ENCODE results near the gene AGRN.

Gene AGRN

DNA sequence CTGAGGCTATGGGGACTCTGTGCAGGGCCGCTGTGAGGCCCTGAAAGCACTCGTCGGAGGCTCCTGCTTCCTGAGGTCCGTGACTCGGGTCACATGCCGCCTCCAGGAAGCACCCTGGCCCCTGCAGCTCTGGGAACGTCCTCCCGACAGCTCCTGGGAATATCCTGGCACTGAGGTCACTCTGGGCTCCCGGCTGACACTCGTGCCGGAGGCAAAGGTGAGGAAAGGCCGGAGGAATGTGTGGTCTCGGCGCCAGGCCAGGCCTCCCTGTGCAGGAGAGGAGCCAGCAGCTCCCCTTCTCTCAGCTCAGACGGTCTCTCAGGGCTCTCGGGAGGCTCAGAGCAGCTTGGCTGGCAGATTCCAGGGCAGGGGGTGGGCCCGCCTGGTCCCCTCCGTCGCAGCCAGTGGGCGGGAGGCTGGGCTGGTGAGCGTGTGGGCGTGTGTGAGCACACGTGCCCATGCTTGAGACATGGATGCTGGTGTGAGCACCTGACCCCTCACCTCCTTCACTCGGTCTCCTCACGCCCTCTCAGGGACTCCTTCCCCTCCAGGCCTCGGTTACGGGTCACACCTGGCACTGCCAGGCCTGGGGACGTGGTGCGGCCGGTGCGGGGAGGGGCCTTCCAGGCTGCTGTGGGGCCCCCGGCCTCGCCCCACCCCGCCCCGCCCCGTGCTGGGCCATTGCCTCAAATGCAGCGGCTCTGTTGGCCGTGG lies 59.6 kb downstream of the AGRN start:
- H3K9ac ChIP-seq (ENCODE audit: low read length), result no peak overlapping the region
- peak overlapping the region in 1 of 2 experiments; percentile 40 for H2BK12ac ChIP-seq (ENCODE audit: low read length in 2 of 2)
- peaks cover 0 to 18% of the 10 kb centered on the region in 2 experiments for H3K27me3 ChIP-seq (ENCODE audit: control insufficient read depth in 1 of 2, insufficient read depth in 1 of 2, low read length in 2 of 2)
- no peaks in the 10 kb centered on the region for H3K9me3 ChIP-seq (ENCODE audit: control insufficient read depth, low read length)
- peaks cover 0 to 28% of the 10 kb centered on the region in 2 experiments for H3K36me3 ChIP-seq (ENCODE audit: control insufficient read depth in 1 of 2, insufficient read depth in 2 of 2, low read depth in 1 of 2, low read length in 2 of 2)
- peak overlapping the region; percentile 8 to 40 for H3K4ac ChIP-seq (ENCODE audit: low read depth in 1 of 2, low read length in 2 of 2)
- H3K14ac ChIP-seq (ENCODE audit: low read length in 2 of 2), result peak overlapping the region in 1 of 2 experiments; percentile 5
- no peak overlapping the region for H3K4me3 ChIP-seq (ENCODE audit: insufficient read depth in 1 of 2, low read depth in 1 of 2, low read length in 2 of 2)
- peak overlapping the region; percentile 79 for H4K91ac ChIP-seq (ENCODE audit: low read length)
- peak overlapping the region; percentile 65 for H2BK120ac ChIP-seq (ENCODE audit: low read depth, low read length)
- no peaks in the 10 kb centered on the region for H3K79me1 ChIP-seq (replicated peaks; ENCODE audit: low read length, poor library complexity, severe bottlenecking)
- no peak overlapping the region for H2BK15ac ChIP-seq (ENCODE audit: low read depth, poor library complexity, severe bottlenecking)
- no peak overlapping the region for H3K23ac ChIP-seq (ENCODE audit: low read length in 2 of 2)
- peak overlapping the region; percentile 52 for H3K4me2 ChIP-seq (ENCODE audit: low read length, poor library complexity, severe bottlenecking)
- H3K27ac ChIP-seq (ENCODE audit: low read length, poor library complexity, severe bottlenecking), result peak overlapping the region; percentile 65
- WGBS, result under 1% methylated on average over 33 of the region's 38 CpGs
- H3K18ac ChIP-seq (ENCODE audit: low read depth in 1 of 2, low read length in 2 of 2), result peak overlapping the region; percentile 71 to 91
- H3K4me1 ChIP-seq (ENCODE audit: control insufficient read depth, insufficient read depth, low read depth, low read length), result peaks cover 20% of the 10 kb centered on the region
- peak overlapping the region; percentile 94 for H4K8ac ChIP-seq (ENCODE audit: low read length)
- peak; percentile 96 for DNase-seq
- peak overlapping the region; percentile 64 for H2AFZ ChIP-seq (ENCODE audit: low read depth, low read length)
- H2BK5ac ChIP-seq (ENCODE audit: low read depth, low read length, poor library complexity, severe bottlenecking), result no peak overlapping the region
- no peak overlapping the region for H2AK5ac ChIP-seq (ENCODE audit: low read length, severe bottlenecking)

GRCh38 chr1:1080122-1080757 lies 60.3 kb downstream of the AGRN start:
- Histone ChIP-seq H3K4me2 (ENCODE audit: low read length, poor library complexity, severe bottlenecking) (peak overlapping the region; percentile 52), H3K27ac (ENCODE audit: low read length, poor library complexity, severe bottlenecking) (peak overlapping the region; percentile 38), H2AK5ac (ENCODE audit: low read length, severe bottlenecking) (no peak overlapping the region), H3K23ac (ENCODE audit: low read length in 2 of 2) (no peak overlapping the region), H2BK12ac (ENCODE audit: low read length in 2 of 2) (peak overlapping the region; percentile 6 to 40), H4K8ac (ENCODE audit: low read length) (peak overlapping the region; percentile 33), H3K9ac (ENCODE audit: low read length) (no peak overlapping the region), H3K27me3 (ENCODE audit: control insufficient read depth in 1 of 2, insufficient read depth in 1 of 2, low read length in 2 of 2) (peaks cover 0 to 11% of the 10 kb centered on the region in 2 experiments), H3K18ac (ENCODE audit: low read depth in 1 of 2, low read length in 2 of 2) (peak overlapping the region; percentile 10 to 91), H3K14ac (ENCODE audit: low read length in 2 of 2) (peak overlapping the region in 1 of 2 experiments; percentile 4), H2BK120ac (ENCODE audit: low read depth, low read length) (peak overlapping the region; percentile 65), H2BK15ac (ENCODE audit: low read depth, poor library complexity, severe bottlenecking) (no peak overlapping the region), H3K4ac (ENCODE audit: low read depth in 1 of 2, low read length in 2 of 2) (peak overlapping the region in 1 of 2 experiments; percentile 48), H3K9me3 (ENCODE audit: control insufficient read depth, low read length) (no peaks in the 10 kb centered on the region), H2AFZ (ENCODE audit: low read depth, low read length) (no peak overlapping the region), H3K79me1 (replicated peaks; ENCODE audit: low read length, poor library complexity, severe bottlenecking) (no peaks in the 10 kb centered on the region), H3K4me1 (ENCODE audit: control insufficient read depth, insufficient read depth, low read depth, low read length) (peaks cover 16% of the 10 kb centered on the region), H4K91ac (ENCODE audit: low read length) (peak overlapping the region; percentile 29), H3K4me3 (ENCODE audit: insufficient read depth in 1 of 2, low read depth in 1 of 2, low read length in 2 of 2) (peak overlapping the region; percentile 30 to 37), H2BK5ac (ENCODE audit: low read depth, low read length, poor library complexity, severe bottlenecking) (no peak overlapping the region), H3K36me3 (ENCODE audit: control insufficient read depth in 1 of 2, insufficient read depth in 2 of 2, low read depth in 1 of 2, low read length in 2 of 2) (peaks cover 0 to 34% of the 10 kb centered on the region in 2 experiments)
- 4% methylated on average over 13 of the region's 23 CpGs for WGBS
- peak; percentile 62 for DNase-seq

GRCh38 chr1:1080951-1081310 lies 61.0 kb downstream of the AGRN start:
- H3K23ac ChIP-seq (ENCODE audit: low read length in 2 of 2), result no peak overlapping the region
- no peak overlapping the region for H3K27ac ChIP-seq (ENCODE audit: low read length, poor library complexity, severe bottlenecking)
- no peak for DNase-seq
- H3K4me2 ChIP-seq (ENCODE audit: low read length, poor library complexity, severe bottlenecking), result no peak overlapping the region
- H3K79me1 ChIP-seq (replicated peaks; ENCODE audit: low read length, poor library complexity, severe bottlenecking), result no peaks in the 10 kb centered on the region
- H3K9me3 ChIP-seq (ENCODE audit: control insufficient read depth, low read length), result no peaks in the 10 kb centered on the region
- H4K8ac ChIP-seq (ENCODE audit: low read length), result peak overlapping the region; percentile 0
- peaks cover 0 to 10% of the 10 kb centered on the region in 2 experiments for H3K27me3 ChIP-seq (ENCODE audit: control insufficient read depth in 1 of 2, insufficient read depth in 1 of 2, low read length in 2 of 2)
- no peak overlapping the region for H2BK5ac ChIP-seq (ENCODE audit: low read depth, low read length, poor library complexity, severe bottlenecking)
- H2BK120ac ChIP-seq (ENCODE audit: low read depth, low read length), result no peak overlapping the region
- H3K36me3 ChIP-seq (ENCODE audit: control insufficient read depth in 1 of 2, insufficient read depth in 2 of 2, low read depth in 1 of 2, low read length in 2 of 2), result peaks cover 0 to 40% of the 10 kb centered on the region in 2 experiments
- peak overlapping the region in 1 of 2 experiments; percentile 4 for H3K18ac ChIP-seq (ENCODE audit: low read depth in 1 of 2, low read length in 2 of 2)
- no peak overlapping the region for H3K9ac ChIP-seq (ENCODE audit: low read length)
- no peak overlapping the region for H3K14ac ChIP-seq (ENCODE audit: low read length in 2 of 2)
- no peak overlapping the region for H2AFZ ChIP-seq (ENCODE audit: low read depth, low read length)
- no peak overlapping the region for H3K4me3 ChIP-seq (ENCODE audit: insufficient read depth in 1 of 2, low read depth in 1 of 2, low read length in 2 of 2)
- no peak overlapping the region for H3K4ac ChIP-seq (ENCODE audit: low read depth in 1 of 2, low read length in 2 of 2)
- H2BK15ac ChIP-seq (ENCODE audit: low read depth, poor library complexity, severe bottlenecking), result no peak overlapping the region
- WGBS, result 48% methylated on average over 9 of the region's 9 CpGs
- H4K91ac ChIP-seq (ENCODE audit: low read length), result peak overlapping the region; percentile 5
- H3K4me1 ChIP-seq (ENCODE audit: control insufficient read depth, insufficient read depth, low read depth, low read length), result peaks cover 16% of the 10 kb centered on the region
- peak overlapping the region in 1 of 2 experiments; percentile 21 for H2BK12ac ChIP-seq (ENCODE audit: low read length in 2 of 2)
- no peak overlapping the region for H2AK5ac ChIP-seq (ENCODE audit: low read length, severe bottlenecking)
